Limb (tissue), 2 donors: ENCODE results near the gene CLIC3.

Experiments used
- DNase-seq, 2 donors: peaks; one replicate each; pipeline ENCODE4 v3.0.0-alpha.2; 2016; ENCODE audit errors: extremely low spot score in 2 of 2

The CLIC3 gene

DNA sequence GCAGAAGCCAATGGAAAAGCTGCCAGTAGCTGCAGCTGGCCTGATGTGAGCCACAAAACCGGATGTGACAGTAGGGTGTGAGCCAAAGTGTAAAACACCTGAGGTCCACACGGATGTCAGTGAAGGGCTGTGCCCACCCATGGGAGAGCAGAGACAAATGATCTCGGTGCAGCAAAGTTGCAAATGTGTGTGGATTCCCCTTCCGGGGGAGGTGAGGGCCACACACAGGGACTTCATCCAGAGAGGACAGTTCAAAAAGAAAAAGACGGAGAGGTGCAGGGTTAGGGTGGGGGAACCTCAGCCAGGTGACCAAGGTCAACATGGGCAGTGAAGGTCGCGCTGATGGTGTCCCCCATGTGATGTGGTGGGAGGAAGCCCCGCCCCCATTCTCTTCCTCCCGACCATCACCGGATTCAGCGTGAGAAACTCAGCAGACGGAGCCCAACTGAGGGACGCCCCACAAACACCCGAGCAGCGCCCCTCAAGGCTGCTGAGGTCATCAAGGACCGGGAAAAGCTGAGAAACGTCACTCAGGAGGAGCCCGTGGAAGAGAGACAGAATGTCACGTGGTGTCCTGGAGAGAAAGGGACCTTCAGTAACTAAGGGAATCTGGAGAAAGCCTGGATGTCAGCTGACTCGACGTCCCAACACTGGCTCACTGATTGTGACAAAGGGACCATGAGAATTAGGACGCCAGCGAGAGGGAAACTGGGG is 30.4 kb downstream of the CLIC3 start:
- no peak for DNase-seq

DNA sequence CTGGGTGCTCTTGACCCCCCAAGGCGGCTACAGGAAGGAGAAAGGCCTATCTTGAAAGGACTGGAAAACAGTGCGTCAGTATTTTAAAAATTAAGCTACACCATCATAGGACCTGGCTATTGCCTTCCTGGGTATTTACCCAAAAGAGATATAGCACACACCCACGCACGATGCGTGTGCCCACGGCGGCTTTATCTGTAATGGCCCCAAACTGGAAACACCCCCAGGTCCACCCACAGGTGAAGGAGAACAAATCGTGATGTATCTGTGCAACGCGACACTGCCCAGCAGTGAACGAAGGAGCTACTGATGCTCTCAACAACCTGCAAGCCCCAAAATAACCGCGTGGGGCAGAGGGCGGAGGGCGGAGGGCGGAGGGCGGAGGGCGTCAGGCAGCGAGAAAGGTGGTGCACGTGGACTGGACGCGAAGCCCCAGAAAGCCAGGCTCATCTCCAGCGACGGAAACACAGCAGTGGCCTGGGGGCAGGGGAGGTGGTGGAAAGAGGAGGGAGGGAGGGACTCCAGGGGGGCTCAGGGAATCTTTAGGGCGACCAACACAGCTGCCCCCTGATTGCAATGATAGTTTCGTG is 31.4 kb downstream of the CLIC3 start:
- no peak for DNase-seq

DNA sequence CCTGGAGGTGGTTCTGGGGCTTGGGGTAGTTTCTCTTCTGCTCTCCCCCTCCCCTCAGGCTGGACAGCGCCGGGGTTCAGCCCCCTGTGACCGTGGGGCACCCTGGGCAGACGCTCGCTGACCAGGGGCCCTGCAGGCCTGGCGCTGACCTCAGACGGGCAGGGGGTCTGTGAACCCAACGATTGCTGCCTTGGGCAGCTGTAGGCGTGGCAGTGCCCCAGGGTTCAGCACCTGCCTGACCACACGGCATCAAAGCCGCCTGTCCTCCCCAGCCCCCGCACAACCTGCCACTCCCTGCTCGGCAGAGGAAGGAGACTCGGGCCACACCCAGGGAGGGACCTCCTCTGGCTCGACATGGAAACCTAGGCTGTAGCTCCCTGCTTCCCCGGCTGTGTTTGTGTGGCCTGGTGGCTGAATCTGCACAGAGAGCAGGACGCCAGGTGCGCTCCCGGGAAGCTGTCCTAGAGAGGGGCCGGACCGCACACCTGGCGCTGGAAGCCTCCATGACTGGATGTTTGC is 32.1 kb downstream of the CLIC3 start:
- DNase-seq: no peak

DNA sequence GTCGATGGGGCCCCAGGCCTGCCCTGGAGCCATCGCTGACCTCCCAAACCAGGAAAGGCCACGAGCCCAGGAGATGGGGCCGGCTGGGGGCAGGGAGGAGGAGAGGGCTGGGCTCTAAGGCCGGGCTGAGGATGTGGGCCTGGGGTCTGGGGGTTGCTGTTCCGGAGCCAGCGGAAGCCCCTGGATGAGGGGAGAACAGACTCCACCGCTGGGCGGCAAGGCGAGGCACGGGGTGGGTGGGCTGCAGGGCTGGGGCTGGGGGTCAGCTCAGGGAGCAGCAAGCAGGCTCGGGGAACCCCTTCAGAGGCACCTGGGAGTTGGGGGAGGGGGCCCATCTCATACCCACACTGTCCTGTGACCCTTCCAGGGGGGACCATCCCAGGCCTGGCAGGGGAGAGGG is 32.6 kb downstream of the CLIC3 start:
- no peak for DNase-seq

DNA sequence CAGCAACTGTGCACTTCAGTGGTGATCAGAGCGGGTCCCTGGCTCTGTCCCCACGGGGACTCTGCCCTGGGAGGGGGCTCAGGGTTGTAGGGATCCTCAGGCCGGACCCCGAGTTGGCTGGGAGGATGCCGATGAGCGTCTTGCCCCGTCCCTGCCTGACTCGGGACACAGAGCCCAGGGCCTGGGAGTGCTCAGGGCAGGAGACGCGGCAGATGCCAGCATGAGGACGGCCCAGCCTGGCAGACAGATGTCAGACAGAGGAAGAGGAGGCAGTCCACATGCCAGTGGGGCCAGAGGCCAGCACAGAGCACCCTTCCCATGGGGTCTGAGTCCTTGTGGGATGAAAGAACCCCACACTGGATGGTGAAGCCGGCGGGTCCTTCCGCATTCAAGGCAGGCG is 33.0 kb downstream of the CLIC3 start:
- DNase-seq: no peak

DNA sequence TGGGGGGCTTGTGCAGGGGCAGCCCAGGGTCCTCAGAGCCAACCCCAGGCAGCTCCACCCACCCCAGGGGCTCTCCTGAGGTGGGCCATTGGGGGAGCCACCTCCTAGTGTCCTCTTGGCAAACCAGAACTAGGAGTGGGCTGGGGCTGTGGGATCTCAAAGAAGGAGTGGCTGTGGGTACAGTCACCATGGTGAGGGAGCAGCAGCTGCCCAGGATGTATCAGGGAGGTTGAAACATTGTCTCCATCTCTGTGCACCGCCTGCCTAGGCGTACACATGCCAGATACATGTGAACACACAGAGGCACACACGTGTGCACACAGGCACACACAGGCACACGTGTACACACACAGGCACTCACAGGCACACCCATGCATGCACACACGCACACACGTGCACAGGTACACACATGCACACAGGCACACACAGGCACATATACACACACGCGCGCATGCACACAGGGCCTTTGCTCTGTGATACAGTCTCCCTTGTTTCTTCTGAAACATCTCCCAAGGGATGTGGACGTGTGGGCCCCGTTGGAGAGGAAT is 33.6 kb downstream of the CLIC3 start:
- no peak for DNase-seq

DNA sequence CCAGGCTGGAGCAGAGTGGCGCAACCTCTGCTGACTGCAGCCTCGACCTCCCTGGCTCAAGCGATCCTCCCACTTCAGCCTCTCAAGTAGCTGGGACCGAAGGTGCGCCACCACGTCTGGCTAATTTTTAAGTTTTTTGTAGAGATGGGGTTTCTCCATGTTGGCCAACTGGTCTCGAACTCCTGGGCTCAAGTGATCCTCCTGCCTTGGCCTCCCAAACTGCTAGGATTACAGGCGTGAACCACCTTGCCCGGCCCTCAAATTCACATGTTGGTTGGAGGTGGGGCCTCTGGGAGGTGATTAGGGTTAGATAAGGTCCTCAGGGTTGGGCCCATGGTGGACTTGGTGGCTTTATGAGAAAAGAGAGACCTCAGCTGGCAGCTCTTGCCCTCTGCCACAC is 34.2 kb downstream of the CLIC3 start:
- no peak for DNase-seq

DNA sequence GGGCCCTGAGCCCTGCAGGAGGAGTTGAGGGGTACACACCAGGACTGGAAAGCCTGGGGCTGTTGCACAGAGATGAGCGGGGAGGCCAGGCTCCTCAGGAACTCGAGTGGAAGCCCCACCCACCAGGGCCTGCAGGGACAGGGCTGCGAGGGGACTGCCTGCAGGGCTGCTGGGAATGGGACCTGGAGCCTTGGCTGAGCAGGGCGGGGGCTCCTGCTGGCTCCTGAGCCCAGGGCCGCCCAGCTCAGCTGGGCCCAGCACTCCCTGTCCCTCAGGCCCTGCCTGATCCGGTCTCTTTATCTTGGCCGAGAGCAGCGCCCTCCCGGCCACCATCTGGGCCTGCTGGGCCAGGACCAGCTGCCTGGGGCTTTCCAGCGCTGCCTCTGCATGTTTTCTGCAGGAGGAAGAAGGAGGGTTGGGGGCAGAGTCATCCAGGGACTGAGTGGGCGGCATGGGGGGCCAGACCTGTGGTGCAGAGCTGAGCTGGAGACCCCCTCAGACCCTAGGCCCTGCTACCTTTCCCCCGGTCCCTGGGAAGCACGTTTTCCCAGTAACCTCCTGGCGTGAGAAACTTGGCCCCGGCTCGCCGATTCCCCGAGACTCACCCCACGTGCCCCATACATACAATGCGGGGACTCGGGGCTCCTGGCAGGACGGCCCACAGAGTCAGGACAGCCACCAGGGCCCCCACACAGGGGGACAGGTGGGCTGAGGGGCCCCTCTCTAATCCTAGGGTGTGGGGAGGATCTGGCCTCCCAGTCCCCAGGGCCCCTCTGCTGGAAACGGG is 34.9 kb downstream of the CLIC3 start:
- DNase-seq: no peak

DNA sequence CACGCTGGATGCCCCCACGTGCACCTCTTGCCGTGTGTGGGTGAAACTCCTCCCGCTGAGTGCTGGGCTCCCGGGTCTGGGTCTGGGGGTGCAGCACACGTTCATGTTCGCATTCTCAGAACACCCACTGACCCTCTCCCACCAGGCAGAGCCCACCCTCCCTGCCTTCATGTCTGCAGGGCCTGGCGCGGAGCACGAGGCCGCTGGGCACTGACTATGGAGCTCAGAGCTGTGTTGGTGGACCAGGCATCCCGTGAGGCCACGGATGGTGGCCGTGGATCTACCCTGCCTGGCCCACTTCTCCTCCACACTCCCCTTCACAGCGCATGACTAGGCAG is 35.5 kb downstream of the CLIC3 start:
- no peak for DNase-seq

DNA sequence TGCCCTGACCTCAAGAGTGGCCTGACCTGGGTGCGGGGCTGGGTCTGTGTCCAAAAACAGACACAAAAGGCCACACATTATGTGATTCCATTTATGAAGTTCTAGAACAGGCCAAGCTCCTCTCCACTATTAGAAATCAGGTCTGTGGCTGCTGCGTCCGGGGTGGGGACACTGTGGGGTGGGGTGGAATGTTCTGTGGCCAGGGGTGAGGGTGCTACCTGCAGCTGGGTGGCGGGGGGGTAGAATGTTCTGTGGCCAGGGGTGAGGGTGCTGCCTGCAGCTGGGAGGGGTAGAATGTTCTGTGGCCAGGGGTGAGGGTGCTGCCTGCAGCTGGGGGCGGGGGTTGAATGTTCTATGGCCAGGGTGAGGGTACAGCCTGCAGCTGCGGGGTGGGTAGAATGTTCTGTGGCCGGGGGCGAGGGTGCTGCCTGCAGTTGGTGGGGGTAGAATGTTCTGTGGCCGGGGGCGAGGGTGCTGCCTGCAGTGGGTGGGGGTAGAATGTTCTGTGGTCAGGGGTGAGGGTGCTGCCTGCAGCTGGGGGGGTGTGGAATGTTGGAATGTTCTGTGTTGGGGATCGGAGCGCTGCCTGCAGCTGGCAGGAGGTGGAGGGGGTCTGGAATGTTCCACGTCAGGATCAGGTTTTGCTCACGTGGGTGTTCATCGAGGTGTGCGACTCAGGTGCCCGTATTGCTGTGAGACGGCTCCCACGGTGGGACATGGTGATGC is 36.0 kb downstream of the CLIC3 start:
- DNase-seq: no peak

DNA sequence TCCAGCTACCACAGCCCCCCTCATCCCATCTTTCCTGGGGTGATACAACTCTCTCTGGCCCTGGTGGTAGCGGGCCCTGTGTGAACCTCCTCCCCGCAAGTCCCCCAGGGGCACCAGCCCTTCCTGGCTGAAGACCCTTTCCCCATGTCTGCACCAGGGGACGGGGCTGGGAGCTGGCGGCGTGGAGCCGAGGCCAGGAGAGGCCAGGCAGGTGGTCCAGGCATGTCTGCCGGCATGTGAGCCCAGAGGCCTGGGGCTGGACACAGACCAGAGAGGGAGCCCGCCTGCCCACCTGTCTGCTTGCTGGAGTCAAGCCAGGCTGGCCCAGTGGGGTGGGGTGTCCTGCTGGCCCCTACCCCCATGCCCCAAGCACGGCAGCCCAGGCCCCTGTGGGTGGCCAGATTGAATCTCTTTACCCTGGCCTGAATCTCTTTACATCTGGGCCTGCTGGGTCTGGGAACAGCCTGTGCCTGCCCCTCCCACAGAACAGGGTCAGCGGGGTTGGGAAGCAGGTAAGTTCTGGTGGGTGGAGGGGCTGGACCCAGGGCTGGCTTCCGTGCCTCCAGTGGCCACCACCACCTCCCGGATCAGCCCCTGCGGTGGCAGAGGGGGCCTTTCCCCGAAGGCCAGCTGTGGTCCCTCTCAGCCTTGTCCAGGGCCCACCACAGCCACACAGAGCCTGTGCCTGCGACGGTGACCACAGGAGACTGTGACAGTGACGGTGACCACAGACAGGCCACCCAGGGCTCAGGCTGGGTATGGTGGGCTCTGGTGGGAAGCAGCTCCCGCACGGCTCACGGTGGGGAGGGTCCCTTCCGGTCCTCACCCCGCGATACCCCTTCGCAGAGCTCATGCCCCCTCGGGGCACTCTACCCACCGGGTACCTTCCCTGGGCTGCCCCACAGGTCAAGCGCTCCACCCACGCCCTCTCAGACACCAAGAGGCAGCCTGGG is 37.2 kb downstream of the CLIC3 start:
- no peak for DNase-seq

DNA sequence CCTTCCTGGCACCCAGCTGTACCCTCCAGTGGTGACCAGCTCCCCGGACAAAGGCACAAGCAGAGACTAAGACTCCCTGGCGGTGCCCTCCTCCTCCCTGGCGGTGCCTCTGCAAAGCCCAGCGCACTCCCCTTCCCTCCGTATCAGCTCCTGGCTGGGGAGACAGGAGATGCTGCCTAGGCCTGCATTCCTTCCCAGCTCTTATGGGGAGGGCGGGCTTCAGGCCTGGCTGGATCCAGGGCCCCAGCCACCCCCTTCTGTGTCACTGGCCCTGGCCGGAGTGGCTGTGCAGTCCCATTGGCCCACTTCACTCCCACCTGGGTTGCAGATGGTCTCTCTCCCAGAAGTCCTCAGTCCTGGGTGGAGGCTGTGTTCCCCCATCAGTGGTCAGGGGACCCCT is 37.9 kb downstream of the CLIC3 start:
- no peak for DNase-seq

DNA sequence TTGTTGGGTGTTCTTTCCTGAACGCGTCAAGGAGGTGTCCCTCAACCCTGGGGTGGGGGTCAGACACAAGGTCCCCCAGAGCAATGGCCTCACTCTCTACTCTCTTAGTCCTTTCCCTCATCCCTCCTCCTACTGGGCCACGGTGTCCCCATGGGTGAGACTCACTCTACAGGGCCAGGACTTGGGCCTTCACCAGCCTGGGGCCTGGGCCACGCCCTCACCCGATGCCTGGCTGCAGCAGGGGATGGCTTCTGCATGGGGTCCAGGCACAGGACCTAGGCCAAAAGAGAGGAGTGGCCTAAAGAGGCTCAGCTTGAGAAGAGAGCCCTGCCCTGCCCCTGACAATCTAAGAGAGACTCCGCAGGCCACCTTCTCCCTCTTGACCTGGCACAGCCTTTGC is 38.5 kb downstream of the CLIC3 start:
- DNase-seq: no peak

DNA sequence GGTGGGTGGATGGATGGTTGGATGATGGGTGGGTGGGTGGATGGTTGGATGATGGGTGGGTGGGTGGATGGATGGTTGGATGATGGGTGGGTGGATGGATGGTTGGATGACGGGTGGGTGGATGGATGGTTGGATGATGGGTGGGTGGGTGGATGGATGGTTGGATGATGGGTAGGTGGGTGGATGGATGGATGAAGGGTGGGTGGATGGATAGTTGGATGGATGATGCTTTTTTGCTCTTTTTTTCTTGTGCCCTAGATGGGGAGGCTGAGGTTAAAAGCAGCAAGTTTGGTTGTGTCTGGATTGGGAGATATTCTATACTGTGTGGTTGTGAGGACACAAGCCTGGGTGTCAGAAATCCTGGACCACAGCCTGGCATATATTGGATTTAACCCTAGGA is 38.9 kb downstream of the CLIC3 start:
- DNase-seq: no peak

DNA sequence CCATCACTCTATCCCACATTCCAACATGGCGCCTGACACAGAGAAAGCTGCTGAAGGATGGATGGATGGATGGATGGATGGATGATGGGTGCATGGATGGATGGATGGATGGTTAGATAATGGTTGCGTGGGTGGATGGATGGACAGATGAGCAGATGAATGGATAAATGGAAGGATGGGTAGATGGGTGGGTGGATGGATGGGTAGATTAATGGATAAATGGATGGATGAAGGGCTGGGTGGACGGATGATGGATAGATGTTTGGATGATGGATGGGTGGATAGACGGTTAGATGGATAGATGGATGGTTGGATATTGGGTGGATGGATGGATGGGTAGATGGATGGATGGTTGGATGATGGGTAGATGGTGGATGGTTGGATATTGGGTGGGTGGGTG is 39.8 kb downstream of the CLIC3 start:
- no peak for DNase-seq

DNA sequence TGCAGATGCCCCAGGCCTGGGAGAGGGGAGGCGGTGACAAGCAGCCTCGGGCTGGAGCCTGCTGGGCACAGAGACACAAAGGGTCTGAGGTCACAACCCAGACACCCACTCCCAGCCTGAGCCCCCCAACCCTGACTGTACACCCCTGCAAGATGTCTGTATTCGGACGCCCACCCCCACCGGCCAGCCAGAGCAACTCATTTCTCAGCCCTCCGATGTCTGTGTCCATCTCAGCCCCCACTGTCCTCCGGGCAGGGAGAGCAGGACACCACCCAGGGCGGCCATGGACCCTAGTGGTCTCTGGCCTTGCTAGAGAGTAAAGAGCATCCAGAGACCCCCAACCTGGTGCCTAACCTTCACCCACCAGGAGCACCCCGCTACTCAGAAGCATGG is 40.4 kb downstream of the CLIC3 start:
- no peak for DNase-seq

DNA sequence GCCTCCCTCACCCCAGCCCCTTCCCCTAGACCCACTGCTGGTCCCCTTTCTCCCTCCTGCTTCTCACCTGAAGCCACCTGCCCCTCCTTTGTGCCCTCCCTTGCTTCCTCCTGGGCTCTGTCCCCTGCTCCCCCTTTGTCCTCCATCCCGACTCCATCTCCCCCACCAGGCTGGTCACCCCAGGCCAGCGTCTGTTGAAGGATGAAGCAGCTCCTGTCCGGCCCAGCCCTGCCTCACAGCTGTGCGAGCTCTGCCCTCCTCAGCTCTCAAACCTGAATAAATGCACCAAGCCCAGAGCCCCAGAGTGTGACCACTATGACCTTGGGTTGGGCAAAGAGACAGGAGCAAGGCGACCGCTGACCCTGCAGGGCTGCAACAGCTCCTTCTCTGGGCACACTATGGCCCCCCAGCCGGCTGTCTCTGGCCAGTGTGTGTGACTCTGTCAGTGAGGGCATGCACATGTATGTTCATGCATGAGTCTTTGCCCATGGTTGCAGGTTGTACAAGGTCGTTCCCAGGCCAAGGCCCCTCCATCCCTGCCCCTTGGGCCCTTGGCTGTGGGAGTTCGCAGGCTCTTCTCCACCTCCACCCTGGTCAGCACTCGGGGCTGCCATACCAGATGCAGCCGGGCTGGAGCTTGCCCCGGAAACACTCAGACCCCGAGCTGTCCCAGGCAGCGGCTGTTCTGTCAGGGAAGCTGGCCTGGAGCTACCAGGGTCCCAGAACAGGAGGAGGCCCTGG is 41.0 kb downstream of the CLIC3 start:
- DNase-seq: no peak

DNA sequence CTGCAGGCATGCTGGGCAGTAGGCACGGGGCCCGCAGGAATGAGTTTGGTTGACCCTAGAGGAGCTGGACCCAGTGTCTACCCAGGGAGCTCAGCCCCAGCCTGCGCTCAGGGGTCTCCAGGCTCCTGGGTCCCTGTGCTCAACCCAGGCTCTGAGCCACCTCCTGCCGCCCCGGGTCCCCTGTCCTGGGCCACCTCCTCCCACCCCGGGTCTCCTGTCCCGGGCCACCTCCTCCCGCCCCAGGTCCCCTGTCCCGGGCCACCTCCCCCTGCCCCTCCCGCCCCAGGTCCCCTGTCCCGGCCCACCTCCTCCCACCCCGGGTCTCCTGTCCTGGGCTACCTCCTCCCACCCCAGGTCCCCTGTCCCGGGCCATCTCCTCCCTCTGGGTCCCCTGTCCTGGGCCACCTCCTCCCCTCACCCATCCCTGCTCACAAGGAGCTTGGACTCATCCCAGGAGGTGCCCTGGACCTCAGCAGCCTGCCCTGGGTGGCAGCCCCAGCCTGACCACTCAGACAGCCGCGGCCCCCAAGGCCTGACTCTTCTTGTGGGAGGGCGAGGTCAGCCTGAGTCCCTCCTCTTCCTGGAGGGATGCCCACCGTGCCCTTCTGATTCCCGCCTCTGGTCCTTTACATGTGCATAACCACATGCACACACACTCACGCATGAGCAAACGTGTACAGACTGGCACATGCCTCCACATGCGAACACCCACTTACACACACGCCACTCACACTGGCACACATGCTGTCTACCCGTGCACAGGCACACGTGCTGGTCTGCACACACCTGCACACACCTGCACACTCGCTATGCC is 41.9 kb downstream of the CLIC3 start:
- no peak for DNase-seq

DNA sequence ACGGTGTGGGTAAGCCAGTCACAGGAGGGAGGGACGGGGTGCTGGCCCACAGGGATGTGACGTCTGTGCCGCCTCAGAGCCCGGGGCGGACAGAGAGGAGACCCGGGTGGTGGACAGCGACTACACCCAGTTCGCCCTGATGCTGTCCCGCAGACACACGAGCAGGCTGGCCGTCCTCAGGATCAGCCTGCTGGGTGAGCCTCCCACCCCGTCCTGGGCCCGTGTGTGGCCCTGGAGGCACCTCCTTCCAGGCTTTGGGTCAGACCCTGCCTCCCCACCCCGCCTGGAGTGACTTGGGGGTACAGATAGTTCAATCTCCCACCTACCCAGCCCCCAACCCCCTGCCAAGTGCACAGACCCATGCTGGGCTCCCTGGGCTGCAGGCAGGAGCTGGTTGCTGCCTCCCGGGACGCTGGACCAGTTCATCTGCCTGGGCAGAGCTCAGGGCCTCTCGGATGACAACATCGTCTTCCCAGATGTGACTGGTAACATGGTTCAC is 42.5 kb downstream of the CLIC3 start:
- DNase-seq: no peak
